ENCODE data around the gene FOXK2.

DNA sequence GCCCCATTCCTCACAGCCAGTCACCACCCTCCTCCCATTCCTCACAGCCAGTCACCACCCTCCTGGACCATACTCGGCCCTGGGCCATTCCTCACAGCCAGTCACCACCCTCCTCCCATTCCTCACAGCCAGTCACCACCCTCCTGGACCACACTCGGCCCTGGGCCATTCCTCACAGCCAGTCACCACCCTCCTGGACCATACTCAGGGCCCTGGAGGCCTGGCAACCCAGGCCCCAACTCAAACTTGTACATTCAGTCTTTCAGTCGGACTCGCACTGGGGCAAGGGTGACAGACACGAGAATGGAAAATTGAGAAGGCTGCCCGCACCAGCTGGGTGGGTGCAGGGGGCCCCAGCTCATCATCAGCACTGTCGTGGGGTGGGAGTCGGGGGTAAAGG is 30.4 kb upstream of the FOXK2 start:
- TF ChIP-seq, protein P1, sequence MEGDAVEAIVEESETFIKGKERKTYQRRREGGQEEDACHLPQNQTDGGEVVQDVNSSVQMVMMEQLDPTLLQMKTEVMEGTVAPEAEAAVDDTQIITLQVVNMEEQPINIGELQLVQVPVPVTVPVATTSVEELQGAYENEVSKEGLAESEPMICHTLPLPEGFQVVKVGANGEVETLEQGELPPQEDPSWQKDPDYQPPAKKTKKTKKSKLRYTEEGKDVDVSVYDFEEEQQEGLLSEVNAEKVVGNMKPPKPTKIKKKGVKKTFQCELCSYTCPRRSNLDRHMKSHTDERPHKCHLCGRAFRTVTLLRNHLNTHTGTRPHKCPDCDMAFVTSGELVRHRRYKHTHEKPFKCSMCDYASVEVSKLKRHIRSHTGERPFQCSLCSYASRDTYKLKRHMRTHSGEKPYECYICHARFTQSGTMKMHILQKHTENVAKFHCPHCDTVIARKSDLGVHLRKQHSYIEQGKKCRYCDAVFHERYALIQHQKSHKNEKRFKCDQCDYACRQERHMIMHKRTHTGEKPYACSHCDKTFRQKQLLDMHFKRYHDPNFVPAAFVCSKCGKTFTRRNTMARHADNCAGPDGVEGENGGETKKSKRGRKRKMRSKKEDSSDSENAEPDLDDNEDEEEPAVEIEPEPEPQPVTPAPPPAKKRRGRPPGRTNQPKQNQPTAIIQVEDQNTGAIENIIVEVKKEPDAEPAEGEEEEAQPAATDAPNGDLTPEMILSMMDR (IDR thresholded peaks at IDR 0.05), result no peak
- no peak for TF ChIP-seq POLR2A (IDR thresholded peaks at IDR 0.05)
